Panc1 (cell line): Measurements from ENCODE around the gene GNG3. TPM values are rescaled to one million over a fixed set of nuclear protein-coding genes. Genes with fewer than 3 reads are reported as not detected.

Experiments used
- ATAC-seq: fragments of 200-7000 bp; cut with Tn5 transposase; 2 replicates; pipeline ENCODE4 v1.9.1; 2020; ENCODE audit warnings: mild to moderate bottlenecking, moderate library complexity
- BruUV-seq: library from RNA; stranded (reverse); fragments of 400-500 nt; replicated peaks from 2 replicates; lab custom pipeline; 2021; lab: Mats Ljungman, UMichigan
- CTCF ChIA-PET: fragments of 300-600 bp; sonication (Branson Sonifier 250); formaldehyde crosslinking; loops from one replicate; lab custom pipeline; 2022; ENCODE audit warnings: antibody characterized with exemption; lab: Charles Lee
- POLR2A ChIA-PET: fragments of 300-600 bp; sonication (Branson Sonifier 250); formaldehyde crosslinking; loops from one replicate; lab custom pipeline; 2022; ENCODE audit warnings: antibody characterized with exemption; lab: Charles Lee
- DNase-seq: peaks from one replicate; pipeline ENCODE4 v3.0.0-alpha.2; 2010; ENCODE audit warnings: low read depth, low spot score
- H3K27ac ChIP-seq: 2 replicates; pipeline ENCODE4 v1.5.1; 2011; ENCODE audit warnings: mild to moderate bottlenecking, low read length, inconsistent platforms
- H3K27me3 ChIP-seq: fragments of 200-500 bp; sonication (Bioruptor generic); 2 replicates; pipeline ENCODE4 v1.6.0; 2014; ENCODE audit warnings: low read length, inconsistent platforms; ENCODE audit not compliant: control insufficient read depth, insufficient read depth
- H3K36me3 ChIP-seq: fragments of 200-500 bp; sonication (Bioruptor generic); 2 replicates; pipeline ENCODE4 v1.5.1; 2014; ENCODE audit warnings: inconsistent platforms, mild to moderate bottlenecking, low read length, moderate library complexity; ENCODE audit not compliant: control insufficient read depth, insufficient read depth
- H3K4me1 ChIP-seq: 2 replicates; pipeline ENCODE4 v1.5.1; 2011; ENCODE audit warnings: inconsistent platforms, mild to moderate bottlenecking, low read length, moderate library complexity; ENCODE audit not compliant: control insufficient read depth, insufficient read depth
- H3K4me3 ChIP-seq, 2 experiments: 2 replicates each; pipeline ENCODE4 v1.5.1; 2011 to 2012; ENCODE audit warnings: low read depth in 2 of 2, low read length in 2 of 2, mild to moderate bottlenecking in 2 of 2, inconsistent platforms in 1 of 2, moderate library complexity in 1 of 2
- H3K9me3 ChIP-seq: fragments of 200-500 bp; sonication (Bioruptor generic); 2 replicates; pipeline ENCODE4 v1.5.1; 2014; ENCODE audit warnings: low read depth, mild to moderate bottlenecking, inconsistent platforms, low read length, moderate library complexity; ENCODE audit not compliant: control insufficient read depth, insufficient read depth
- POLR2AphosphoS5 ChIP-seq: IDR thresholded peaks from 2 replicates; pipeline ENCODE4 v1.6.1; 2012; ENCODE audit warnings: mild to moderate bottlenecking, low read depth, low read length, moderate library complexity
- SIN3A ChIP-seq: IDR thresholded peaks from 2 replicates; pipeline ENCODE4 v1.6.1; 2012; ENCODE audit warnings: low read depth, mild to moderate bottlenecking, low read length, moderate library complexity, borderline replicate concordance; ENCODE audit not compliant: insufficient read depth
- TCF7L2 ChIP-seq: IDR thresholded peaks from 2 replicates; pipeline ENCODE4 v1.6.1; 2011; ENCODE audit warnings: mild to moderate bottlenecking, low read depth, low read length, inconsistent platforms
- in situ Hi-C: cut with HindIII; loops from 2 replicates; pipeline ENCODE4 v1.10.0; 2016; ENCODE audit warnings: low sequenced_read_pairs, low pct_unique_long_range_greater_than_20kb
- intact Hi-C: fragments of 100-400 bp; cut with micrococcal nuclease; formaldehyde crosslinking; loops from one replicate; pipeline ENCODE4 v1.10.0; 2022; ENCODE audit not compliant: unreplicated experiment
- total RNA-seq: library from RNA; stranded (reverse); gene quantifications from one replicate; pipeline ENCODE4 v1.2.1, GENCODE V29; 2021; ENCODE audit not compliant: unreplicated experiment
- TF ChIP-seq, protein P1 (sequence below): fragments of 450-650 bp; IDR thresholded peaks from 2 replicates; pipeline ENCODE4 v1.5.1; 2017; ENCODE audit warnings: mild to moderate bottlenecking
- TF ChIP-seq, protein P2 (sequence below), 2 experiments: IDR thresholded peaks; 2 replicates each; pipeline ENCODE4 v1.6.1; 2011 to 2012; ENCODE audit warnings: low read depth in 2 of 2, control low read depth in 1 of 2, low read length in 1 of 2, mild to moderate bottlenecking in 1 of 2, moderate library complexity in 1 of 2; ENCODE audit not compliant: insufficient read depth in 1 of 2

The GNG3 gene
- total RNA-seq, 1 experiment from 2014 or later = not detected

DNA sequence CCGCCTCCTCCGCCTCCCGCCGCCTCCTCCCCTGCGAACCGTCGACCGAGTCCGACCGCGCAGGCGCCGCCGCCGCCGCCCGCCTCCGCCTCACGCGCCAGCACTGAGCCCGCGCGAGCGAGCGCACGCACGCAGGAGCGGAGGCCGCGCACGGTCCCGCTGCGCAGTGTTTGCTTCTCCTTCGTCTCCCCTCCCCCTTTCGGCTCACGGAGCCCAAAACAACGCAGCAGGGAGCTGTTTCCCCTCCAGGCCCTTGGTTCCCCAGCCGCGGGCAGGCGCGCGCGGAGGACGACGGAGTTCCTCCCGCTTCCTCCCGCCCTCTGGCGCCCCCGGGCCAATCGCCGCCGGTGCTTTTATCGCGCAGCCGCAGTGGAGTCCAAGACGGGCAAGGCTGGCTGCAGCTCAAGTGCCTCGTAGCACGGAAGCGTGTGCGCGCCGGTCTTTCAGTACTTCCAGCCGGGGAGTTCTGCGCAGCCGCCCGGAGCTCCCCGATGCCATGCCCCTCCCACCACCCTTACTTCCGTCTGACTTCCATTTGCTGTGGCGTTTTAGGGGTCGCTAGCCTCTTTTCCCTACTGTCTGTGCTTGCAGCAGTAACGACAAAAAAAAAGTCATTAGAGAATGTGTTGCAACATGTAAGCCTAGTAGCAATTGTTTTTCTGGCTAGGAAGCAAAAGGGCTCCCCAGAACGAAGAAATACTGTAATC lies 19.8 kb downstream of the GNG3 start, which contains the start of gene HNRNPUL2:
Gene HNRNPUL2 (minus strand): TSS at position 293 of the 707 bp plus-strand sequence. CDS start 301 bp downstream, outside the sequence.
- DNase-seq = peak; percentile 87
- in situ Hi-C loops = no loop called here
- no TSS peak for BruUV-seq
- intact Hi-C loops = no loop called here
- ChIA-PET CTCF (interaction anchor here (0.6 to 0.9 kb wide), 4 partner anchors 30 to 139 kb away, joined by 3 to 6 read pairs (median 4); partner anchors contain the start of gene TAF6L), POLR2A (interaction anchor here (0.6 to 2.4 kb wide), 5 partner anchors 16 to 114 kb away, joined by 3 to 7 read pairs (median 6); partner anchors contain the start of genes C11orf98, CSKMT, TAF6L and ZBTB3)
- H3K27ac ChIP-seq = peak within 1 kb of the TSS; percentile 99
- H3K9me3 ChIP-seq = no peaks in the 10 kb centered on the region
- ATAC-seq = peak; percentile 91
- no peaks in the 10 kb centered on the region for H3K27me3 ChIP-seq
- H3K4me1 ChIP-seq = peaks cover 9% of the 10 kb centered on the region
- TF ChIP-seq TCF7L2 (peak; percentile 71), POLR2AphosphoS5 (peak; percentile 89), SIN3A (peak; percentile 89; the same call in 1 of the 2 replicates)
- TF ChIP-seq, protein P1, sequence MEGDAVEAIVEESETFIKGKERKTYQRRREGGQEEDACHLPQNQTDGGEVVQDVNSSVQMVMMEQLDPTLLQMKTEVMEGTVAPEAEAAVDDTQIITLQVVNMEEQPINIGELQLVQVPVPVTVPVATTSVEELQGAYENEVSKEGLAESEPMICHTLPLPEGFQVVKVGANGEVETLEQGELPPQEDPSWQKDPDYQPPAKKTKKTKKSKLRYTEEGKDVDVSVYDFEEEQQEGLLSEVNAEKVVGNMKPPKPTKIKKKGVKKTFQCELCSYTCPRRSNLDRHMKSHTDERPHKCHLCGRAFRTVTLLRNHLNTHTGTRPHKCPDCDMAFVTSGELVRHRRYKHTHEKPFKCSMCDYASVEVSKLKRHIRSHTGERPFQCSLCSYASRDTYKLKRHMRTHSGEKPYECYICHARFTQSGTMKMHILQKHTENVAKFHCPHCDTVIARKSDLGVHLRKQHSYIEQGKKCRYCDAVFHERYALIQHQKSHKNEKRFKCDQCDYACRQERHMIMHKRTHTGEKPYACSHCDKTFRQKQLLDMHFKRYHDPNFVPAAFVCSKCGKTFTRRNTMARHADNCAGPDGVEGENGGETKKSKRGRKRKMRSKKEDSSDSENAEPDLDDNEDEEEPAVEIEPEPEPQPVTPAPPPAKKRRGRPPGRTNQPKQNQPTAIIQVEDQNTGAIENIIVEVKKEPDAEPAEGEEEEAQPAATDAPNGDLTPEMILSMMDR = no peak
- peaks cover 28% of the 10 kb centered on the region for H3K36me3 ChIP-seq
- H3K4me3 ChIP-seq = peak within 1 kb of the TSS; percentile 68 to 100

DNA sequence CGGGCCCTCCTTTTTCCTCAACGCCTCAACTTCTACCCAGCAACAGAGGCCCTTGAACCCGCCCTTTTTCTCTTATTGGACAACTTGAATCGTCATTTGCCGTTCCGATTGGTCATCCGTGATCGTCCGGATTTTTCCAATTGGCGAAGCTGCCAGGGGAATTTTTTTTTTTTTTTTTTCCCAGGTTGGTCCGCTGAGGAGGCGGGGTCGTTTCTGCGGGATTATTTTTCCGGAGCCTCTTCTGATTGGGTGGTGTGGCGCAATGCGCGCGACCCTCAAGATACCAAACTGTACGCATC lies 20.3 kb downstream of the GNG3 start:
- H3K4me3 ChIP-seq = peak overlapping the region; percentile 68 to 100
- ChIA-PET POLR2A (interaction anchor here (0.6 to 2.4 kb wide), 4 partner anchors 16 to 63 kb away, joined by 4 to 7 read pairs (median 6); partner anchors contain the start of genes C11orf98, CSKMT, TAF6L and ZBTB3), CTCF (interaction anchor here (0.6 to 0.9 kb wide), 3 partner anchors 43 to 140 kb away, joined by 4 to 6 read pairs (median 4); partner anchors contain the start of gene TAF6L)
- H3K27ac ChIP-seq = peak overlapping the region; percentile 99
- H3K36me3 ChIP-seq = peaks cover 23% of the 10 kb centered on the region
- no TSS peak for BruUV-seq
- no peaks in the 10 kb centered on the region for H3K27me3 ChIP-seq
- ATAC-seq = peak; percentile 80
- TF ChIP-seq, protein P2, sequence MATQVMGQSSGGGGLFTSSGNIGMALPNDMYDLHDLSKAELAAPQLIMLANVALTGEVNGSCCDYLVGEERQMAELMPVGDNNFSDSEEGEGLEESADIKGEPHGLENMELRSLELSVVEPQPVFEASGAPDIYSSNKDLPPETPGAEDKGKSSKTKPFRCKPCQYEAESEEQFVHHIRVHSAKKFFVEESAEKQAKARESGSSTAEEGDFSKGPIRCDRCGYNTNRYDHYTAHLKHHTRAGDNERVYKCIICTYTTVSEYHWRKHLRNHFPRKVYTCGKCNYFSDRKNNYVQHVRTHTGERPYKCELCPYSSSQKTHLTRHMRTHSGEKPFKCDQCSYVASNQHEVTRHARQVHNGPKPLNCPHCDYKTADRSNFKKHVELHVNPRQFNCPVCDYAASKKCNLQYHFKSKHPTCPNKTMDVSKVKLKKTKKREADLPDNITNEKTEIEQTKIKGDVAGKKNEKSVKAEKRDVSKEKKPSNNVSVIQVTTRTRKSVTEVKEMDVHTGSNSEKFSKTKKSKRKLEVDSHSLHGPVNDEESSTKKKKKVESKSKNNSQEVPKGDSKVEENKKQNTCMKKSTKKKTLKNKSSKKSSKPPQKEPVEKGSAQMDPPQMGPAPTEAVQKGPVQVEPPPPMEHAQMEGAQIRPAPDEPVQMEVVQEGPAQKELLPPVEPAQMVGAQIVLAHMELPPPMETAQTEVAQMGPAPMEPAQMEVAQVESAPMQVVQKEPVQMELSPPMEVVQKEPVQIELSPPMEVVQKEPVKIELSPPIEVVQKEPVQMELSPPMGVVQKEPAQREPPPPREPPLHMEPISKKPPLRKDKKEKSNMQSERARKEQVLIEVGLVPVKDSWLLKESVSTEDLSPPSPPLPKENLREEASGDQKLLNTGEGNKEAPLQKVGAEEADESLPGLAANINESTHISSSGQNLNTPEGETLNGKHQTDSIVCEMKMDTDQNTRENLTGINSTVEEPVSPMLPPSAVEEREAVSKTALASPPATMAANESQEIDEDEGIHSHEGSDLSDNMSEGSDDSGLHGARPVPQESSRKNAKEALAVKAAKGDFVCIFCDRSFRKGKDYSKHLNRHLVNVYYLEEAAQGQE (IDR thresholded peaks at IDR 0.05; ENCODE audit: insufficient read depth in 1 of 2, low read depth in 2 of 2, low read length in 1 of 2) = no peak
- TF ChIP-seq, protein P1 = no peak
- TF ChIP-seq SIN3A (no peak), POLR2AphosphoS5 (no peak), TCF7L2 (no peak)
- in situ Hi-C loops = no loop called here
- peak; percentile 88 for DNase-seq
- H3K9me3 ChIP-seq = no peaks in the 10 kb centered on the region
- intact Hi-C loops = no loop called here
- H3K4me1 ChIP-seq = peaks cover 9% of the 10 kb centered on the region
